Loucy (cell line): ENCODE results near the gene CX3CR1.

Experiments used
- CTCF ChIP-seq: fragments of 200-600 bp; sonication (generic); conservative IDR thresholded peaks from 2 replicates; pipeline ENCODE4 v1.5.1; 2014; ENCODE audit warnings: mild to moderate bottlenecking, antibody characterized with exemption, low read length
- EZH2phosphoT487 ChIP-seq: fragments of 200-600 bp; IDR thresholded peaks from 2 replicates; pipeline ENCODE4 v1.6.1; 2018; ENCODE audit warnings: antibody characterized with exemption, mild to moderate bottlenecking, moderate library complexity, borderline replicate concordance

GRCh38 chr3:39277893-39278615 lies 1.8 kb downstream of the CX3CR1 start:
- TF ChIP-seq CTCF (no peak), EZH2phosphoT487 (no peak)
